Measurements from ENCODE around the gene CLDN14.

The CLDN14 gene

DNA sequence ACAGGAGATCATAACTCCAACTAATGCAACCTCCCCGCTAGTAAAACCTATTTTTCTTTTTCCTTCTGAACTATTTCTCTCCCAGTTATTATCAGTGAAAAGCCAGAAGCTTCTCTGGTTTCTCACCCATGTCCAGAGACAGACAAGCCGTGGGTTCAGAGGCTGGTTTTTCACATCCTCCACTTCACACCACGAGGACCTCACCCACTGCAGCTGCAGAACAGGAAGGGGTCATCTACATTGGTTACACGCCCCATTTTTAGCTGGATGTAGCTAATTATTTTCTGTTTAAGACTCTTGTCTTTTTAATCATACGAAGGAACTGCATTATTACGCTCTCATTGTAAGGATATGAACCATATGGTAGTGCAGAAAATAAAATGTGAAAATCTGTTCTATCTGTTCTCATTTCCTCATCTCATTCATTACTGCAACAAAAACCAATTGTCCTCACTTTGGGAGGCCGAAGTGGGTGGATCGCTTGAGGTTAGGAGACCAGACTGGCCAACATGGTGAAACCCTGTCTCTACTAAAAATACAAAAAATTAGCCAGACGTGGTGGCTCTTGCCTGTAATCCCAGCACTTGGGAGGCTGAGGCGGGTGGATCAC lies 39.1 kb upstream of the CLDN14 start:
- no peak overlapping the region for H3K27ac ChIP-seq
- DNase-seq (ENCODE audit: low spot score): no peak
- TF ChIP-seq, protein P1, sequence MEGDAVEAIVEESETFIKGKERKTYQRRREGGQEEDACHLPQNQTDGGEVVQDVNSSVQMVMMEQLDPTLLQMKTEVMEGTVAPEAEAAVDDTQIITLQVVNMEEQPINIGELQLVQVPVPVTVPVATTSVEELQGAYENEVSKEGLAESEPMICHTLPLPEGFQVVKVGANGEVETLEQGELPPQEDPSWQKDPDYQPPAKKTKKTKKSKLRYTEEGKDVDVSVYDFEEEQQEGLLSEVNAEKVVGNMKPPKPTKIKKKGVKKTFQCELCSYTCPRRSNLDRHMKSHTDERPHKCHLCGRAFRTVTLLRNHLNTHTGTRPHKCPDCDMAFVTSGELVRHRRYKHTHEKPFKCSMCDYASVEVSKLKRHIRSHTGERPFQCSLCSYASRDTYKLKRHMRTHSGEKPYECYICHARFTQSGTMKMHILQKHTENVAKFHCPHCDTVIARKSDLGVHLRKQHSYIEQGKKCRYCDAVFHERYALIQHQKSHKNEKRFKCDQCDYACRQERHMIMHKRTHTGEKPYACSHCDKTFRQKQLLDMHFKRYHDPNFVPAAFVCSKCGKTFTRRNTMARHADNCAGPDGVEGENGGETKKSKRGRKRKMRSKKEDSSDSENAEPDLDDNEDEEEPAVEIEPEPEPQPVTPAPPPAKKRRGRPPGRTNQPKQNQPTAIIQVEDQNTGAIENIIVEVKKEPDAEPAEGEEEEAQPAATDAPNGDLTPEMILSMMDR (conservative IDR thresholded peaks at IDR 0.05; ENCODE audit: low read depth): no peak
- ChIA-PET POLR2A (ENCODE audit: low non-redundant PET) (no interaction called here), CTCF (interaction anchor here (0.6 kb wide), 1 partner anchor 199 kb away, joined by 3 read pairs; no protein-coding TSS in a partner anchor)

DNA sequence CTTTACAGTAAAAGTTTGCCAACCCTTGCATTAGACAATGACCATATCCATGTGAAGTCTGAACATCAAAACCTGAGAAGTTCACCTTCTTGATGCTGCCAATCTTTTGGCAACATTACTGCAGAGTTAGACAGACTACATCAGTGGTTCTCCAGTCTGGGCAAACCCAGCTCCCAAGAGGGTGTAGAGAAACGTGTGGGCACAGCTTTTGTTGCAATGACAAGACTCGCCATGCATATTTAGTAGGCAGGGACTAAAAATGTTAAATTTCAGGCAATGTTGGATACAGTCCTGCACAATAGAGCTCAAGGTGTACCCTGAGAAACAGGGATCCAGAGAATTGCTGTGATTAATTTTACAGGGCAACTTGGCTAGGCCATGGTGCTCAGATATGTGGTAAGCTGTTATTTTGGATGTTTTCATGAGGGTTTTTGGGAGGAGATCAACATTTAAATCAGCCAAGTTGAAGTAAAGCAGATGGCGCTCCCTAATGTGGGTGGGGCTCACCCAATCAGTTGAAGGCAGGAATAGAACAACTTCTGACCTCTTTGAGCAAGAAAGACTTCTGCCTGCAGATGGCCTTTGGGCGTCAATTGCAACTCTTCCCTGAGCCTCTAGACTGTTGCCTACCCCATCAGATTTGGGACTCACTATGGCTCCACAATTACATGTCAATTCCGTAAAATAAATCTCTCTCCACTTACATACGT lies 37.6 kb upstream of the CLDN14 start:
- TF ChIP-seq, protein P1 (conservative IDR thresholded peaks at IDR 0.05; ENCODE audit: low read depth): no peak
- DNase-seq (ENCODE audit: low spot score): no peak
- no peak overlapping the region for H3K27ac ChIP-seq
- CTCF ChIA-PET: interaction anchor here (0.6 to 1.1 kb wide), 2 partner anchors 12 to 79 kb away, joined by 3 to 4 read pairs; no protein-coding TSS in a partner anchor
- POLR2A ChIA-PET (ENCODE audit: low non-redundant PET): interaction anchor here (0.7 kb wide), 1 partner anchor 19 kb away, joined by 3 read pairs; no protein-coding TSS in a partner anchor

DNA sequence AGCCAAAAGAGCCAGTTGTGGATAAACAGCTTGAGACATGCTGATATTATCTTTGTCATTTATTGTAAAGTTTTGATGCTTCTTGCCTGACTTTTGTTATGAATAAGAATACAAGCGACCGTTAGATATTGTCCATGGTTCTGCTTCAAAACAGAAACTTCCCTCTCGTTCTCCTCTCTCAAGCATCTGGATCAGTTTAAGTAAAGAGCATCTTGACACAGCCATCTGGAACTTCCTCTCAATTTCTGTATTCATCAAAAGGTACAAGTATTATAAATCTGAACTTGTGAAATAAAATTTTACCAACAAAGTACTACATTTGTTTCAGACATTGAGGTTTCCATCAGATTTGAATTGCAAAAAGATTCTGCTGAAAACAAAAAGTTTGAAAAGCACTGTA lies 36.4 kb upstream of the CLDN14 start:
- POLR2A ChIA-PET (ENCODE audit: low non-redundant PET): no interaction called here
- TF ChIP-seq, protein P1 (conservative IDR thresholded peaks at IDR 0.05; ENCODE audit: low read depth): no peak
- no peak for DNase-seq (ENCODE audit: low spot score)
- CTCF ChIA-PET: interaction anchor here (0.6 to 1.1 kb wide), 2 partner anchors 11 to 12 kb away, joined by 3 read pairs; no protein-coding TSS in a partner anchor
- no peak overlapping the region for H3K27ac ChIP-seq

DNA sequence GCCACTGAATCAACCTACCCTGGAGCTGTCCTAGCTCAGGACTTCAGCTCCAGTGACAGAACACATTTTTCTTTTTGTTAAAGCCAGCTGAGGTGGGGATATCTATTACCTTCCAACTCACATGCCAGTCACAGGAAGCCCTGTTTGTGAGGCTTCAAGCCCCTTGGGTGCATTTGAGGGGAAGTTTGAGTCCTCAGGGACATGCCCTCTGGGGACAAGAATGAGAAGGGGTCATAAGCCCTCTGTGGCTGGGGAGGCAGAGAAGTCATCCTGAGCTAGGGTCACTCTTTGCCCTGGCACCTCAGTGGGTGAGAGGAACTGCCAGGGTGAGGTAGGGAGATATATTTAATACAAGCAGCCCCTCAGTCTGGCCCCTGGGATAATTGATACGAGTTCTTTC lies 33.5 kb upstream of the CLDN14 start:
- ChIA-PET CTCF (no interaction called here), POLR2A (ENCODE audit: low non-redundant PET) (no interaction called here)
- no peak for DNase-seq (ENCODE audit: low spot score)
- TF ChIP-seq, protein P1 (conservative IDR thresholded peaks at IDR 0.05; ENCODE audit: low read depth): no peak
- no peak overlapping the region for H3K27ac ChIP-seq

DNA sequence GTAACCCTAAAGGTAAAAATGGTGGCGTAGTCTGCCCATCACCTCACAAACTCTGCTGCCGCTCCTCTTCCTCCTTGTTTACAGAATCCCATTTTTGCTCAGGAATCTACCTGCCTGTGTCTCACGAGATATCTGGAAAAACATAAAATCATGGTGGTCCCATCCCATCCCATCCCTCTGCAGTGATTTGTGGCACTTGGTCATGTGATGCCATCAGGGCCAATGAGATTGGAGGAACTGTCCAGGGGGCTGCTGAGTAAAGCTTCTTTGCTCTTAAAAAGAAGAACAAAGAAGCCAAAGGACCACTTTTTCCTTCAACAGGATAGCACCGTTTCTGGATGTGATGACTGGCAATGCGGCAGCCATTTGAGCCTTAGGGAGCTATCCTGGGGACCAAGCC lies 33.0 kb upstream of the CLDN14 start:
- no peak for DNase-seq (ENCODE audit: low spot score)
- no peak overlapping the region for H3K27ac ChIP-seq
- CTCF ChIA-PET: interaction anchor here (0.6 kb wide), 1 partner anchor 420 kb away, joined by 3 read pairs; no protein-coding TSS in a partner anchor
- POLR2A ChIA-PET (ENCODE audit: low non-redundant PET): no interaction called here
- TF ChIP-seq, protein P1 (conservative IDR thresholded peaks at IDR 0.05; ENCODE audit: low read depth): no peak

DNA sequence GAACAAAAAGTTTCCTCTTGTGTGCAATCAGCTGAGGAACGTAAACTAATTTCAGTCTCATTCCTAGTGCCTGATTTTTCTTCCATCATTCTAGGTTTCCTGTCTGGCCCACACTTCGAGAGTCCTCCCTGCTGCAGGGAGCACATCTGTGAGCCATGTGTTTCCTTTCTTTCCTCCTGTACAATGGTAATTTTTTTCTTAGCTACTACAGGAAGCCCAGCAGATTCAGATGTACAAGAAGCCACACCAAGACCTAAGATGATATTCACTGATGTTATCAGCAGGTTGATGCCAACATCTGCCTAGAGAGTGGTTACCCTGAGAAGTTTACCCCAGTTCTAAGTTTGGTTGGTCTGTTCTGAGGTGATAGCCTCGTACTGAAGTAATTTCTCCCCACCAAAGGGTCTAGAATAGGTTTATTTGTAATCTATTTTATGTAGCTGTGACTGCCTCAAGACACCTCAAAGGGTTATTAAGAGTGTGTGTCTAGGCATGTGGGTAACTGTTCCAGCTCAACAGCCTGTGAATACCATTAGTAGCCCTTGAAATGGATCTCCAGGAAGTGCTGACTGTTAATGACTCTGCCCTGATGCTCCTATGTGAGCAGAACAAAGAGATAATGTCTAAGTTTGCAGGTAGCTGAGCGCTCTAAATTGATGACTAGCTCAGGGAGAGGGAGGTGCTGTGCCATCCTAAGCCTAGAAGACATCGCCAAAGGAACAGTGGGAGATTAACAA lies 31.7 kb upstream of the CLDN14 start:
- no peak for DNase-seq (ENCODE audit: low spot score)
- no peak overlapping the region for H3K27ac ChIP-seq
- ChIA-PET CTCF (interaction anchor here (0.7 kb wide), 2 partner anchors 26 to 53 kb away, joined by 3 read pairs; no protein-coding TSS in a partner anchor), POLR2A (ENCODE audit: low non-redundant PET) (no interaction called here)
- TF ChIP-seq, protein P1 (conservative IDR thresholded peaks at IDR 0.05; ENCODE audit: low read depth): no peak
